NCI-H1048 (cell line): ENCODE measurements around the gene COL5A1.

ENCODE experiments used
- DNase-seq: peaks from one replicate; lab custom pipeline; 2025; lab: John Stamatoyannopoulos, UW

The COL5A1 gene

GRCh38 chr9:134818591-134818990 is 177.0 kb downstream of the COL5A1 start:
- no peak for DNase-seq

- DNase-seq, result no peak
Measured at GRCh38 chr9:134820901-134821300, 179.3 kb downstream of the COL5A1 start.

- DNase-seq, result no peak
Measured at GRCh38 chr9:134822541-134822940, 180.9 kb downstream of the COL5A1 start.

GRCh38 chr9:134823623-134824022 is 182.0 kb downstream of the COL5A1 start:
- no peak for DNase-seq

- no peak for DNase-seq
Measured at GRCh38 chr9:134824583-134824982, 183.0 kb downstream of the COL5A1 start.

GRCh38 chr9:134825025-134825424 is 183.4 kb downstream of the COL5A1 start:
- DNase-seq, result no peak

GRCh38 chr9:134826336-134827285 is 185.0 kb downstream of the COL5A1 start:
- no peak for DNase-seq

GRCh38 chr9:134827559-134827958 is 186.0 kb downstream of the COL5A1 start:
- no peak for DNase-seq

- DNase-seq, result no peak
Measured at GRCh38 chr9:134827993-134828392, 186.4 kb downstream of the COL5A1 start.

- DNase-seq, result no peak
Measured at GRCh38 chr9:134828892-134829291, 187.3 kb downstream of the COL5A1 start.

- DNase-seq, result no peak
Measured at GRCh38 chr9:134829356-134829937, 187.8 kb downstream of the COL5A1 start.

- DNase-seq, result no peak
Measured at GRCh38 chr9:134830126-134830525, 188.5 kb downstream of the COL5A1 start.

GRCh38 chr9:134830926-134831720 is 189.5 kb downstream of the COL5A1 start:
- no peak for DNase-seq

- no peak for DNase-seq
Measured at GRCh38 chr9:134832471-134832870, 190.9 kb downstream of the COL5A1 start.

GRCh38 chr9:134833294-134833880 is 191.8 kb downstream of the COL5A1 start:
- no peak for DNase-seq

- no peak for DNase-seq
Measured at GRCh38 chr9:134834217-134834956, 192.8 kb downstream of the COL5A1 start.

GRCh38 chr9:134834957-134835419 is 193.4 kb downstream of the COL5A1 start:
- no peak for DNase-seq

- no peak for DNase-seq
Measured at GRCh38 chr9:134835448-134835847, 193.8 kb downstream of the COL5A1 start.

GRCh38 chr9:134835987-134836386 is 194.4 kb downstream of the COL5A1 start:
- no peak for DNase-seq

GRCh38 chr9:134836406-134836970 is 194.9 kb downstream of the COL5A1 start:
- no peak for DNase-seq

- no peak for DNase-seq
Measured at GRCh38 chr9:134837529-134837928, 195.9 kb downstream of the COL5A1 start.
